BE2C (cell line): Measurements from ENCODE around the gene KIAA1958.

Source experiments
- DNase-seq: peaks from one replicate; pipeline ENCODE4 v3.0.0-alpha.2; 2020
- H3K27me3 ChIP-seq: fragments of 250-450 bp; sonication (Bioruptor Pico); 2 replicates; pipeline ENCODE4 v1.5.1; 2020; ENCODE audit warnings: mild to moderate bottlenecking
- H3K36me3 ChIP-seq: fragments of 250-450 bp; sonication (Bioruptor Pico); 2 replicates; pipeline ENCODE4 v1.5.1; 2020; ENCODE audit warnings: mild to moderate bottlenecking
- H3K4me1 ChIP-seq: fragments of 250-450 bp; sonication (Bioruptor Pico); 2 replicates; pipeline ENCODE4 v1.5.1; 2020
- H3K4me3 ChIP-seq: 2 replicates; pipeline ENCODE4 v1.5.1; 2011; ENCODE audit warnings: low read depth, low read length
- H3K9me3 ChIP-seq: fragments of 250-450 bp; sonication (Bioruptor Pico); 2 replicates; pipeline ENCODE4 v1.5.1; 2020
- CTCF ChIP-seq: IDR thresholded peaks from 2 replicates; pipeline ENCODE4 v1.5.1; 2012; ENCODE audit warnings: mild to moderate bottlenecking, low read depth, low read length

The KIAA1958 gene

GRCh38 chr9:112472996-112473395, 13.6 kb upstream of the KIAA1958 start:
- Histone ChIP-seq H3K27me3 (no peaks in the 10 kb centered on the region), H3K36me3 (no peaks in the 10 kb centered on the region), H3K4me3 (no peak overlapping the region), H3K9me3 (no peaks in the 10 kb centered on the region), H3K4me1 (peaks cover 3% of the 10 kb centered on the region; the same call in 1 of the 2 replicates)
- no peak for DNase-seq
- TF ChIP-seq CTCF, result no peak

- Histone ChIP-seq H3K36me3 (no peaks in the 10 kb centered on the region), H3K4me3 (no peak overlapping the region), H3K9me3 (no peaks in the 10 kb centered on the region), H3K4me1 (no peaks in the 10 kb centered on the region), H3K27me3 (no peaks in the 10 kb centered on the region)
- TF ChIP-seq CTCF, result no peak
- DNase-seq, result no peak
Observed at GRCh38 chr9:112473986-112474385, 12.6 kb upstream of the KIAA1958 start.

GRCh38 chr9:112475318-112475717, 11.3 kb upstream of the KIAA1958 start:
- no peaks in the 10 kb centered on the region for H3K36me3 ChIP-seq

GRCh38 chr9:112477330-112477729, 9.3 kb upstream of the KIAA1958 start:
- no peak overlapping the region for H3K4me3 ChIP-seq
- H3K4me1 ChIP-seq, result no peaks in the 10 kb centered on the region
- H3K27me3 ChIP-seq, result no peaks in the 10 kb centered on the region
- no peak for TF ChIP-seq CTCF
- DNase-seq, result no peak
- no peaks in the 10 kb centered on the region for H3K36me3 ChIP-seq
- no peaks in the 10 kb centered on the region for H3K9me3 ChIP-seq

More at GRCh38 chr9:112475318-112475717, 11.3 kb upstream of the KIAA1958 start:
- H3K27me3 ChIP-seq, result no peaks in the 10 kb centered on the region
- no peaks in the 10 kb centered on the region for H3K9me3 ChIP-seq
- no peak for DNase-seq
- H3K4me1 ChIP-seq, result no peaks in the 10 kb centered on the region
- TF ChIP-seq CTCF, result no peak
- no peak overlapping the region for H3K4me3 ChIP-seq

- no peaks in the 10 kb centered on the region for H3K36me3 ChIP-seq
- no peaks in the 10 kb centered on the region for H3K27me3 ChIP-seq
- TF ChIP-seq CTCF, result no peak
- H3K4me1 ChIP-seq, result no peaks in the 10 kb centered on the region
- no peaks in the 10 kb centered on the region for H3K9me3 ChIP-seq
- DNase-seq, result no peak
- H3K4me3 ChIP-seq, result no peak overlapping the region
Observed at GRCh38 chr9:112479221-112479620, 7.4 kb upstream of the KIAA1958 start.

- no peak for TF ChIP-seq CTCF
- Histone ChIP-seq H3K9me3 (no peaks in the 10 kb centered on the region), H3K27me3 (no peaks in the 10 kb centered on the region), H3K4me3 (no peak overlapping the region), H3K4me1 (no peaks in the 10 kb centered on the region; the same call in 1 of the 2 replicates), H3K36me3 (peaks cover 5% of the 10 kb centered on the region; the same call in 1 of the 2 replicates)
- no peak for DNase-seq
Observed at GRCh38 chr9:112484607-112485006, 2.0 kb upstream of the KIAA1958 start.
